ENCODE results near the gene TEPSIN.

DNA sequence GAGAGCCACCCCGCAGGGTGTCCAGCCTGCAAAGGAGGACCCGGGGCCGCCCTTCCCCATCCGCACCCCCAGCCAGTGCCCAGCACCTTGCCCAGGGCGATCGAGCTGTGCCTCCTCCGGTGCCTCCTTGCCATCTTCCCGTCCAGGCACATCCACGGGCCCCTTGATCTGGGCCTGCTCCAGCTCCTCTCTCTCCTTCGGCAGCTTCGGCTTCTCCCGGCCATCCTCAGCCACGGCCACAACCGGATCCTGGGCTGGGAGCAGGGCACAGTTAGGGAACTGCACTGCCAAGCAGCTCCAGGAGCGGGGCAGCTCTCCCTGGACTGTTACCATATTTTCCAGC lies 14.1 kb upstream of the TEPSIN start:
- TF ChIP-seq, protein P1, sequence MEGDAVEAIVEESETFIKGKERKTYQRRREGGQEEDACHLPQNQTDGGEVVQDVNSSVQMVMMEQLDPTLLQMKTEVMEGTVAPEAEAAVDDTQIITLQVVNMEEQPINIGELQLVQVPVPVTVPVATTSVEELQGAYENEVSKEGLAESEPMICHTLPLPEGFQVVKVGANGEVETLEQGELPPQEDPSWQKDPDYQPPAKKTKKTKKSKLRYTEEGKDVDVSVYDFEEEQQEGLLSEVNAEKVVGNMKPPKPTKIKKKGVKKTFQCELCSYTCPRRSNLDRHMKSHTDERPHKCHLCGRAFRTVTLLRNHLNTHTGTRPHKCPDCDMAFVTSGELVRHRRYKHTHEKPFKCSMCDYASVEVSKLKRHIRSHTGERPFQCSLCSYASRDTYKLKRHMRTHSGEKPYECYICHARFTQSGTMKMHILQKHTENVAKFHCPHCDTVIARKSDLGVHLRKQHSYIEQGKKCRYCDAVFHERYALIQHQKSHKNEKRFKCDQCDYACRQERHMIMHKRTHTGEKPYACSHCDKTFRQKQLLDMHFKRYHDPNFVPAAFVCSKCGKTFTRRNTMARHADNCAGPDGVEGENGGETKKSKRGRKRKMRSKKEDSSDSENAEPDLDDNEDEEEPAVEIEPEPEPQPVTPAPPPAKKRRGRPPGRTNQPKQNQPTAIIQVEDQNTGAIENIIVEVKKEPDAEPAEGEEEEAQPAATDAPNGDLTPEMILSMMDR (IDR thresholded peaks at IDR 0.05), result no peak
- TF ChIP-seq POLR2A (IDR thresholded peaks at IDR 0.05), result no peak

Measured in heart left ventricle (tissue), 13 donors.